ENCODE measurements around the gene BCL2L1.
"Not testable (repeated sequence)": the region's sequence is repeated elsewhere in the genome, so short reads cannot be mapped to it uniquely, and the experiment has no call there.

The BCL2L1 gene

GRCh38 chr20:31637660-31638059 is 85.0 kb downstream of the BCL2L1 start, which contains the start of gene COX4I2:
COX4I2 (plus strand) TSS chr20:31637912; CDS start chr20:31639018, 1,106 bp downstream.
- H3K27ac ChIP-seq, result no peak within 1 kb of the TSS
- TF ChIP-seq CTCF (IDR thresholded peaks at IDR 0.05), result no peak
- TF ChIP-seq ZFX (IDR thresholded peaks at IDR 0.05; ENCODE audit: borderline replicate concordance), result no peak

- no peak overlapping the region for H3K27ac ChIP-seq
- TF ChIP-seq ZFX (IDR thresholded peaks at IDR 0.05; ENCODE audit: borderline replicate concordance), result no peak
These were observed 89.2 kb downstream of the BCL2L1 start for GRCh38 chr20:31633339-31633914.

GRCh38 chr20:31632548-31633338 is 89.9 kb downstream of the BCL2L1 start:
- TF ChIP-seq ZFX (IDR thresholded peaks at IDR 0.05; ENCODE audit: borderline replicate concordance) (no peak), CTCF (IDR thresholded peaks at IDR 0.05) (no peak)
- H3K27ac ChIP-seq, result no peak overlapping the region

- H3K27ac ChIP-seq, result no peak overlapping the region
- TF ChIP-seq CTCF (IDR thresholded peaks at IDR 0.05), result no peak
- TF ChIP-seq ZFX (IDR thresholded peaks at IDR 0.05; ENCODE audit: borderline replicate concordance), result no peak
These were observed 92.4 kb downstream of the BCL2L1 start for GRCh38 chr20:31630187-31630790.

- H3K27ac ChIP-seq, result not testable (repeated sequence)
These were observed 94.6 kb downstream of the BCL2L1 start for GRCh38 chr20:31628057-31628456.

GRCh38 chr20:31626534-31626933 is 96.1 kb downstream of the BCL2L1 start:
- not testable (repeated sequence) for H3K27ac ChIP-seq

- H3K27ac ChIP-seq, result not testable (repeated sequence)
These were observed 99.6 kb downstream of the BCL2L1 start for GRCh38 chr20:31623123-31623505.

GRCh38 chr20:31620246-31620645 is 102.4 kb downstream of the BCL2L1 start:
- TF ChIP-seq CTCF (IDR thresholded peaks at IDR 0.05) (no peak), ZFX (IDR thresholded peaks at IDR 0.05; ENCODE audit: borderline replicate concordance) (no peak)
- H3K27ac ChIP-seq, result no peak overlapping the region

GRCh38 chr20:31617432-31618104 is 105.1 kb downstream of the BCL2L1 start:
- H3K27ac ChIP-seq, result no peak overlapping the region
- no peak for TF ChIP-seq ZFX (IDR thresholded peaks at IDR 0.05; ENCODE audit: borderline replicate concordance)
- TF ChIP-seq CTCF (IDR thresholded peaks at IDR 0.05), result no peak

Data from 22Rv1 (cell line).